Brain microvascular endothelial cell (primary cell): ENCODE data around the gene BUD13.

Source experiments
- DNase-seq: peaks from one replicate; pipeline ENCODE4 v3.0.0-alpha.2; 2020
- H3K27ac ChIP-seq: fragments of 250-450 bp; sonication (Bioruptor Pico); 2 replicates; pipeline ENCODE4 v1.5.1; 2020; ENCODE audit warnings: mild to moderate bottlenecking, moderate library complexity
- H3K27me3 ChIP-seq: fragments of 250-450 bp; sonication (Bioruptor Pico); replicated peaks from 2 replicates; pipeline ENCODE4 v1.5.1; 2020; ENCODE audit warnings: mild to moderate bottlenecking
- H3K36me3 ChIP-seq: fragments of 250-450 bp; sonication (Bioruptor Pico); replicated peaks from 2 replicates; pipeline ENCODE4 v1.5.1; 2020; ENCODE audit warnings: mild to moderate bottlenecking
- H3K4me3 ChIP-seq: 2 replicates; pipeline ENCODE4 v1.5.1; 2011; ENCODE audit warnings: low read depth, mild to moderate bottlenecking, control low read depth, low read length, moderate library complexity
- in situ Hi-C: cut with HindIII; loops from 2 replicates; pipeline ENCODE4 v1.10.0; 2017; ENCODE audit warnings: low sequenced_read_pairs, low pct_ligation_motif_present
- TF ChIP-seq, protein P1 (sequence below): IDR thresholded peaks from 2 replicates; pipeline ENCODE4 v1.5.1; 2011; ENCODE audit warnings: low read depth, mild to moderate bottlenecking, moderate library complexity, low read length, control low read depth, inconsistent platforms; ENCODE audit errors: missing control alignments

The BUD13 gene

DNA sequence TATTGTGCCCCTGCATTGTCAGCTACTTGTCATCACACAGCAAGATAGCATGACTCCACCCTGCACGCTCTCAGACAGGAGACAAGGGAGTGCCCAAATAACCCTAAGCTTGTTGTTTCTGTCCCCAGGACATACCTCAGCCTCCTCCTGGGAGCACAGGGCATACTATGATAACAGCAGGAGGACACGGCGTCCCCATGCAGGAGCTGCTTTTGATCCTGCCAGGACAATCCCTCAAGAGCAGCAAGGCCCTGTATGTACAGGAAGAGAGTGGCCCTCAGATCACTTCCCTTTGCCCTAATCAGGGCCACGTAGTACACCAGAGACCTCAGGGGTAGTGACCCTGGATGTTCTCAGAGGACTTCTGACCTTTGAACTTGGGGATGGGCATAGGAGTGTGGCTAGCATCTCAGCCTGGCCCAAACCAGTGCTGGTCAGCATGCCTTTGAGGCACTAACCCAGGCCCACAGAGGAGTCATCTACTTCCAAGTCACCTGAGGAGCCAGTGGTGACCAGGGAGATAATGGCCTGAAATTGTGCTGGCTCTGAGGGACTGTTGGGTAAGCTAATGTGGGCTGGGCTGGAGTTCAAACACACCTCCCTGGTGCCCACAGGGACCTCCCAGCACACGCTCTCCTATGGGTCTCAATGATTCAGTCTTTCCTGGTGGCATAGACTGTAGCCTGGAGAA lies 41.1 kb upstream of the BUD13 start:
- no peak for DNase-seq
- H3K4me3 ChIP-seq: no peak overlapping the region
- TF ChIP-seq, protein P1, sequence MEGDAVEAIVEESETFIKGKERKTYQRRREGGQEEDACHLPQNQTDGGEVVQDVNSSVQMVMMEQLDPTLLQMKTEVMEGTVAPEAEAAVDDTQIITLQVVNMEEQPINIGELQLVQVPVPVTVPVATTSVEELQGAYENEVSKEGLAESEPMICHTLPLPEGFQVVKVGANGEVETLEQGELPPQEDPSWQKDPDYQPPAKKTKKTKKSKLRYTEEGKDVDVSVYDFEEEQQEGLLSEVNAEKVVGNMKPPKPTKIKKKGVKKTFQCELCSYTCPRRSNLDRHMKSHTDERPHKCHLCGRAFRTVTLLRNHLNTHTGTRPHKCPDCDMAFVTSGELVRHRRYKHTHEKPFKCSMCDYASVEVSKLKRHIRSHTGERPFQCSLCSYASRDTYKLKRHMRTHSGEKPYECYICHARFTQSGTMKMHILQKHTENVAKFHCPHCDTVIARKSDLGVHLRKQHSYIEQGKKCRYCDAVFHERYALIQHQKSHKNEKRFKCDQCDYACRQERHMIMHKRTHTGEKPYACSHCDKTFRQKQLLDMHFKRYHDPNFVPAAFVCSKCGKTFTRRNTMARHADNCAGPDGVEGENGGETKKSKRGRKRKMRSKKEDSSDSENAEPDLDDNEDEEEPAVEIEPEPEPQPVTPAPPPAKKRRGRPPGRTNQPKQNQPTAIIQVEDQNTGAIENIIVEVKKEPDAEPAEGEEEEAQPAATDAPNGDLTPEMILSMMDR: no peak
- no peaks in the 10 kb centered on the region for H3K36me3 ChIP-seq
- H3K27ac ChIP-seq: no peak overlapping the region
- in situ Hi-C loops: no loop called here
- H3K27me3 ChIP-seq: no peaks in the 10 kb centered on the region

DNA sequence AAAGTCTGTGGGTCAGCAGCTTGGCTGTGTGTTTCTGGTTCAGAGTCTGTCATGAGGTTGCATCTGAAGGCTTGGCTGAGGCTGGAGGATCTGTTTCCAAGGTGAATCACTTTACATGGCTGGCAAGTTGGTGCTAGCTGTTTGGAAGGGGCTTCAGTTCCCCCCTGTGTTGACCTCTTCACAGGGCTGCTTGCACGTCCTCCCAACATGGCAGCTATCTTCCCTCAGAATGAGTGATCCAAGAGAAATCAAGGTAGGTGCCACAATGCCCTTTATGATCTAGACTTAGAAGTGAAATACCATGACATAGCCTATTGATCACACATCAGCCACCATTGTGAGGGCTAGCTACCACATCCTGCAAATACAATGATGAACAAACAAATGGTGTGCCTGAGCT lies 40.4 kb upstream of the BUD13 start:
- TF ChIP-seq, protein P1: no peak
- Histone ChIP-seq H3K27me3 (no peaks in the 10 kb centered on the region), H3K36me3 (no peaks in the 10 kb centered on the region), H3K27ac (no peak overlapping the region), H3K4me3 (no peak overlapping the region)
- in situ Hi-C loops: no loop called here
- no peak for DNase-seq

DNA sequence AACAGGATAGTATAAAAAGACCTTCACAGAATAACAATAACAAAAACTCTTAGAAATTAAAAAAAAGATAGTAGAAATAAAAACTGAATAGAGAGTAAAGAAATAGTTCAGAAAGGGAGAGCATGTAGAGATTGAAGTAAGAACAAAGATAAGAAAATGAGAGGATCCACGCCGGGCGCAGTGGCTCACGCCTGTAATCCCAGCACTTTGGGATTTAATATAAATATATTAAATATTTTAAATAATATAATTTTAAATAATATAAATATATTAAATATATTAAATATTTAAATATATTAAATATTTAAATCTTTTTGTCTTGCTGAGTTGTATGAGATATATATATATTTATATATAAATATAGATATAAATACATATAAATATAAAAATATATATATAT lies 39.3 kb upstream of the BUD13 start:
- no peaks in the 10 kb centered on the region for H3K36me3 ChIP-seq
- H3K27me3 ChIP-seq: no peaks in the 10 kb centered on the region
- DNase-seq: no peak
- no peak overlapping the region for H3K4me3 ChIP-seq
- in situ Hi-C loops: no loop called here
- no peak overlapping the region for H3K27ac ChIP-seq
- TF ChIP-seq, protein P1: no peak

DNA sequence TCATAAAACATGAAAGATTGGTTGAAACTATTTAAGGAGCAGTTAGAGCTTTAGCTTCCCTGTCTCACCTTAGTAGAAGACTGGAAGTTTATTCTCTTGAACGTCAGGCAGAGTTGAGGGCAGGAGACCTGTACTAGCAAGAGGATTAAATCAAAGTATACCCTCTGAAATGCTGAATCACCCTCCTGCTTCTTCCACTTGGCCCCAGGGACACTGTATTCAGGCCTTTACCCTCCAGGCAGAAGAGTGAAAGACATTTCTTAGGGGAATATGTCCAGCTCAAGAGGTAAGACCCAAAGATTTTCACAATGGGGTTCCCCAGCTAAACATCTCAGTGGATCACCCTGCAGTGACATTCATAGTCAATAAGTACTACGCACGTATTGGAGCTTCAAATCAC lies 38.4 kb upstream of the BUD13 start:
- Histone ChIP-seq H3K36me3 (no peaks in the 10 kb centered on the region), H3K27ac (no peak overlapping the region), H3K4me3 (no peak overlapping the region), H3K27me3 (no peaks in the 10 kb centered on the region)
- TF ChIP-seq, protein P1: no peak
- DNase-seq: no peak
- in situ Hi-C loops: no loop called here

DNA sequence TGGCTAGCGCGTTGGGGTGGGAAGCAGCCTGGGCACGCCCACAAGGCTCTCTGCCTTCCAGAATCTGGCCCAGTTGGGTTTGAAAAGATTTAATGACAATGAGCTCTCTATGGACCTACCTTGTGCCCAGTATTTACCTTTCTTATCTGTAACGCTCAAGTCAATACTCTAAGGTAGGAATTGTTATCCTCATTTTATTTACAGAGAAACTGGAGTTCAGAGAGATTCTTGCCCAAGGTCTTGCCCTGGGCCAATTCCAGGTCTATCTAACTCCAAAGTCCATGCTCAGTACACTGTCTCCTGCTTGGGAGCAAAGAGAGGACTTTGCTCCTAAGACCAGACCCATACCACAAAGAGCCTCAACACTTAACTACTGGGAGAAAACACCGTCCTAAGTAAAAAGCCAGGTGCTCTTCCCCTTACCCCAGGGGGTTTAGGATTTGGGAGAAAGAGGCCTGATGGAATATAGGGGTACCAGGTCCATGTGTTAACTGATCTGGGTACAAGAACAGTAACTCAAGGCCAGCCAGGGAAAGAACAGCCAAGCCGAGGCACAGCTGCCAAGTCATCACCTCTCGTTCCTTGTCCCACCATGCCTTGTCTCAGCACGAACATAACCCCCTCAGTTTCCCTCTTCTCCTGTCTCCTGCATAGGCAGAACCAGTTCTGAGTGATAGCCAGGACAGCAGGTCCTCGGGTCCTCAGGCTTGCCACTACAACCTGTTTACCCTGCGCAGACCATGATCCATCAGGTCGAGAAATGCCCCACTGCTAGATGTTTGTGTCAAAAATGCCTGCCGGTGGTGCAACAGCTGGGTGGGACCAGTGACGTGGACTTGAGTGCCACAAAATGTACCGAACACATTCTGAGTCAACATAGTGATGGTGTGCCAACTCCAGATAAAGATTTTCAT lies 35.7 kb upstream of the BUD13 start:
- H3K27ac ChIP-seq: peak overlapping the region; percentile 69
- TF ChIP-seq, protein P1: no peak
- in situ Hi-C loops: no loop called here
- H3K27me3 ChIP-seq: no peaks in the 10 kb centered on the region
- peak; percentile 56 for DNase-seq
- H3K36me3 ChIP-seq: no peaks in the 10 kb centered on the region
- H3K4me3 ChIP-seq: no peak overlapping the region
